H9 (cell line): Measurements from ENCODE around the gene RFX1. TPM values are rescaled to one million over a fixed set of nuclear protein-coding genes. Genes with fewer than 3 reads are reported as not detected.

ENCODE experiments used
- DNase-seq: peaks from one replicate; pipeline ENCODE4 v3.0.0-alpha.2; 2017
- H2AFZ ChIP-seq: one replicate; pipeline ENCODE4 v1.6.1; 2013; ENCODE audit warnings: mild to moderate bottlenecking, low read length, control low read depth, moderate library complexity
- H2AK5ac ChIP-seq: 2 replicates; pipeline ENCODE4 v1.6.1; 2013; ENCODE audit warnings: low read length, control low read depth, mixed read lengths; ENCODE audit not compliant: insufficient read length
- H2BK120ac ChIP-seq: one replicate; pipeline ENCODE4 v1.6.1; 2013; ENCODE audit warnings: low read depth, mild to moderate bottlenecking, low read length, control low read depth, inconsistent platforms; ENCODE audit not compliant: poor library complexity, severe bottlenecking
- H2BK12ac ChIP-seq: 2 replicates; pipeline ENCODE4 v1.6.1; 2013; ENCODE audit warnings: low read length, control low read depth, mixed read lengths, low read depth; ENCODE audit not compliant: insufficient read length
- H2BK15ac ChIP-seq: 2 replicates; pipeline ENCODE4 v1.6.1; 2013; ENCODE audit warnings: low read depth, low read length, control low read depth
- H2BK20ac ChIP-seq: one replicate; pipeline ENCODE4 v1.6.1; 2013; ENCODE audit warnings: low read depth, mild to moderate bottlenecking, low read length, control low read depth, inconsistent platforms; ENCODE audit not compliant: poor library complexity, severe bottlenecking
- H2BK5ac ChIP-seq: 2 replicates; pipeline ENCODE4 v1.6.1; 2013; ENCODE audit warnings: low read length, control low read depth, mixed read lengths; ENCODE audit not compliant: insufficient read length
- H3K14ac ChIP-seq: 2 replicates; pipeline ENCODE4 v1.6.1; 2013; ENCODE audit warnings: low read length, control low read depth; ENCODE audit not compliant: insufficient read depth
- H3K18ac ChIP-seq: 2 replicates; pipeline ENCODE4 v1.6.1; 2013; ENCODE audit warnings: low read depth, mild to moderate bottlenecking, mixed read lengths, low read length, control low read depth; ENCODE audit not compliant: insufficient read length
- H3K23ac ChIP-seq: 2 replicates; pipeline ENCODE4 v1.6.1; 2013; ENCODE audit warnings: low read length, control low read depth, mixed read lengths, low read depth; ENCODE audit not compliant: insufficient read length
- H3K23me2 ChIP-seq: 2 replicates; pipeline ENCODE4 v1.6.1; 2013; ENCODE audit warnings: low read depth, mild to moderate bottlenecking, mixed read lengths, low read length, control low read depth; ENCODE audit not compliant: insufficient read length, poor library complexity, severe bottlenecking
- H3K27ac ChIP-seq: 2 replicates; pipeline ENCODE4 v1.5.1; 2013; ENCODE audit warnings: low read length, control low read depth, mixed read lengths, low read depth; ENCODE audit not compliant: insufficient read length
- H3K27me3 ChIP-seq: 2 replicates; pipeline ENCODE4 v1.6.1; 2013; ENCODE audit warnings: low read length, control low read depth, inconsistent platforms; ENCODE audit not compliant: insufficient read depth
- H3K4ac ChIP-seq: 2 replicates; pipeline ENCODE4 v1.6.1; 2013; ENCODE audit warnings: low read depth, mild to moderate bottlenecking, control low read depth, inconsistent platforms, low read length, moderate library complexity
- H3K4me1 ChIP-seq: 2 replicates; pipeline ENCODE4 v1.6.1; 2013; ENCODE audit warnings: low read length, control low read depth, inconsistent platforms; ENCODE audit not compliant: insufficient read depth
- H3K4me2 ChIP-seq: 2 replicates; pipeline ENCODE4 v1.6.1; 2013; ENCODE audit warnings: low read length, control low read depth, mixed read lengths; ENCODE audit not compliant: insufficient read length, insufficient read depth
- H3K56ac ChIP-seq: 2 replicates; pipeline ENCODE4 v1.6.1; 2013; ENCODE audit warnings: low read depth, mild to moderate bottlenecking, mixed read lengths, low read length, control low read depth; ENCODE audit not compliant: insufficient read length
- H3K79me1 ChIP-seq: 2 replicates; pipeline ENCODE4 v1.6.1; 2013; ENCODE audit warnings: low read depth, mild to moderate bottlenecking, moderate library complexity, low read length, control low read depth, inconsistent platforms; ENCODE audit not compliant: insufficient read depth, poor library complexity, severe bottlenecking
- H3K79me2 ChIP-seq: 2 replicates; pipeline ENCODE4 v1.6.1; 2013; ENCODE audit warnings: low read length, control low read depth, inconsistent platforms; ENCODE audit not compliant: insufficient read depth
- H3K9ac ChIP-seq: 2 replicates; pipeline ENCODE4 v1.6.1; 2013; ENCODE audit warnings: low read length, control low read depth, mixed read lengths; ENCODE audit not compliant: insufficient read length; ENCODE audit errors: extremely low read depth
- H3K9me3 ChIP-seq: one replicate; pipeline ENCODE4 v1.6.1; 2013; ENCODE audit warnings: low read depth, low read length, inconsistent platforms; ENCODE audit not compliant: control insufficient read depth
- H3T11ph ChIP-seq: one replicate; pipeline ENCODE4 v1.6.1; 2013; ENCODE audit warnings: mild to moderate bottlenecking, low read length, control low read depth, inconsistent platforms
- H4K20me1 ChIP-seq: one replicate; pipeline ENCODE4 v1.6.1; 2013; ENCODE audit not compliant: control insufficient read depth, insufficient read length, insufficient read depth
- H4K5ac ChIP-seq: 2 replicates; pipeline ENCODE4 v1.6.1; 2013; ENCODE audit warnings: low read depth, mild to moderate bottlenecking, mixed read lengths, low read length, control low read depth; ENCODE audit not compliant: insufficient read length
- H4K8ac ChIP-seq: replicated peaks from 2 replicates; pipeline ENCODE4 v1.6.1; 2013; ENCODE audit warnings: low read length, control low read depth, mixed read lengths, low read depth; ENCODE audit not compliant: insufficient read length
- H4K91ac ChIP-seq: 2 replicates; pipeline ENCODE4 v1.6.1; 2013; ENCODE audit warnings: low read depth, mild to moderate bottlenecking, moderate library complexity, mixed read lengths, low read length, control low read depth; ENCODE audit not compliant: insufficient read length
- H3K27ac Mint-ChIP-seq, 3 experiments: 2 replicates in 2 of 3; 3 replicates in 1 of 3; pipeline ENCODE4 v1.8.0; 2020 to 2021; ENCODE audit warnings: mixed read lengths in 3 of 3, mild to moderate bottlenecking in 1 of 3, moderate library complexity in 1 of 3
- H3K27me3 Mint-ChIP-seq: 2 replicates; pipeline ENCODE4 v1.8.0; 2021; ENCODE audit warnings: low read depth, mild to moderate bottlenecking, moderate library complexity, mixed read lengths
- H3K36me3 Mint-ChIP-seq, 3 experiments: 2 replicates in 2 of 3; 3 replicates in 1 of 3; pipeline ENCODE4 v1.8.0; 2020 to 2021; ENCODE audit warnings: low read depth in 3 of 3, mixed read lengths in 3 of 3; ENCODE audit not compliant: insufficient read depth in 1 of 3
- H3K4me1 Mint-ChIP-seq, 2 experiments: 2 replicates each; pipeline ENCODE4 v1.8.0; 2020; ENCODE audit warnings: mixed read lengths in 2 of 2
- H3K4me3 Mint-ChIP-seq, 2 experiments: 2 replicates in 1 of 2; 3 replicates in 1 of 2; pipeline ENCODE4 v1.8.0; 2020 to 2021; ENCODE audit warnings: mild to moderate bottlenecking in 2 of 2, mixed read lengths in 2 of 2, moderate library complexity in 1 of 2
- H3K9me3 Mint-ChIP-seq, 2 experiments: 2 replicates in 1 of 2; 3 replicates in 1 of 2; pipeline ENCODE4 v1.8.0; 2020; ENCODE audit warnings: mild to moderate bottlenecking in 2 of 2, mixed read lengths in 2 of 2, moderate library complexity in 1 of 2
- CTCF ChIP-seq: fragments of 200-600 bp; sonication (generic); conservative IDR thresholded peaks from 3 replicates; pipeline ENCODE4 v1.8.0; 2021; ENCODE audit warnings: antibody characterized with exemption, mild to moderate bottlenecking
- WGBS: extraction: QIAGEN DNeasy Blood & Tissue Kit; methylation state at CpG from one replicate; pipeline ENCODE4 v1.1.7; 2013; ENCODE audit warnings: missing lambda C conversion rate, low lambda C conversion rate, mixed read lengths; ENCODE audit not compliant: insufficient read length; ENCODE audit errors: extremely low coverage; 5-methylcytosine and 5-hydroxymethylcytosine counted together
- total RNA-seq: library from RNA; stranded (reverse); gene quantifications from 2 replicates; pipeline ENCODE4 v1.2.1, GENCODE V29; 2021

The RFX1 gene
- total RNA-seq, 1 experiment from 2014 or later = 21.4 TPM

- Histone ChIP-seq H2BK15ac (no peak overlapping the region), H4K20me1 (no peaks in the 10 kb centered on the region), H3K9ac (no peak overlapping the region), H3K4me2 (no peak overlapping the region), H3K23ac (no peak overlapping the region), H3K27ac (no peak overlapping the region), H3K14ac (no peak overlapping the region), H3K4ac (no peak overlapping the region), H2BK20ac (no peak overlapping the region), H3K27me3 (no peaks in the 10 kb centered on the region), H3K79me1 (no peaks in the 10 kb centered on the region), H3K79me2 (no peaks in the 10 kb centered on the region), H3K9me3 (no peaks in the 10 kb centered on the region), H3K23me2 (no peaks in the 10 kb centered on the region), H4K5ac (no peak overlapping the region), H2BK5ac (no peak overlapping the region), H3K56ac (no peak overlapping the region), H3K4me1 (peaks cover 3% of the 10 kb centered on the region; the same call in 1 of the 2 replicates), H2AFZ (no peak overlapping the region), H3T11ph (no peak overlapping the region), H4K91ac (no peak overlapping the region), H4K8ac (no peak overlapping the region), H2BK12ac (no peak overlapping the region), H3K18ac (peak overlapping the region; percentile 36), H2AK5ac (no peak overlapping the region), H2BK120ac (no peak overlapping the region)
- Mint-ChIP-seq H3K9me3 (no peaks in the 10 kb centered on the region; a peak in 1 of 5 replicates), H3K27ac (peak overlapping the region; percentile 87 to 95 (median 95)), H3K4me3 (peak overlapping the region in 1 of 2 experiments; percentile 61; a peak in 3 of 5 replicates), H3K36me3 (peaks cover 0 to 15% (median 7%) of the 10 kb centered on the region in 3 experiments; a peak in 6 of 7 replicates), H3K27me3 (no peaks in the 10 kb centered on the region), H3K4me1 (peaks cover 45 to 56% of the 10 kb centered on the region in 2 experiments)
- DNase-seq = no peak
- no peak for TF ChIP-seq CTCF
- WGBS = no CpG with 5 or more reads among the region's 25 CpGs
These were observed 21.0 kb downstream of the RFX1 start for GRCh38 chr19:13984875-13985741.
